H1 (cell line): Measurements from ENCODE around the gene TRAF3IP1.

Experiments
- ATF2 ChIP-seq: IDR thresholded peaks from 2 replicates; pipeline ENCODE4 v1.6.1; 2012; ENCODE audit warnings: low read length, inconsistent platforms
- ATF3 ChIP-seq: IDR thresholded peaks from 2 replicates; pipeline ENCODE4 v1.6.1; 2011; ENCODE audit warnings: low read depth, mild to moderate bottlenecking, low read length; ENCODE audit not compliant: insufficient read depth
- CTCF ChIP-seq, 3 experiments: IDR thresholded peaks; 1 replicate in 2 of 3; 2 replicates in 1 of 3; pipeline versions ENCODE4 v1.5.1 to v1.6.1; 2011; ENCODE audit warnings: low read length in 3 of 3, mild to moderate bottlenecking in 3 of 3, inconsistent platforms in 2 of 3, low read depth in 1 of 3, moderate library complexity in 1 of 3; ENCODE audit not compliant: insufficient read depth in 1 of 3; ENCODE audit errors: control extremely low read depth in 1 of 3
- EP300 ChIP-seq, 2 experiments: IDR thresholded peaks; 1 replicate in 1 of 2; 2 replicates in 1 of 2; pipeline ENCODE4 v1.6.1; 2011 to 2012; ENCODE audit warnings: low read depth in 2 of 2, low read length in 2 of 2, mild to moderate bottlenecking in 2 of 2, borderline replicate concordance in 1 of 2, inconsistent platforms in 1 of 2, moderate library complexity in 1 of 2
- EZH2 ChIP-seq: fragments of 200-600 bp; sonication (generic); IDR thresholded peaks from 2 replicates; pipeline ENCODE4 v1.7.1; 2012; ENCODE audit warnings: low read depth, mild to moderate bottlenecking, moderate library complexity, low read length, inconsistent platforms; ENCODE audit not compliant: severe bottlenecking
- POLR2A ChIP-seq, 2 experiments: IDR thresholded peaks; 1 replicate in 1 of 2; 2 replicates in 1 of 2; pipeline ENCODE4 v1.6.1; 2011; ENCODE audit warnings: low read depth in 2 of 2, low read length in 2 of 2, mild to moderate bottlenecking in 2 of 2; ENCODE audit errors: control extremely low read depth in 1 of 2
- RFX5 ChIP-seq: IDR thresholded peaks from 2 replicates; pipeline ENCODE4 v1.6.1; 2011; ENCODE audit warnings: low read depth, low read length, improper control_type of control experiment, borderline replicate concordance
- SAP30 ChIP-seq: fragments of 300-600 bp; sonication (generic); IDR thresholded peaks from 2 replicates; pipeline ENCODE4 v1.7.1; 2012; ENCODE audit warnings: low read length, moderate library complexity, mild to moderate bottlenecking, inconsistent platforms; ENCODE audit not compliant: insufficient read depth, insufficient replicate concordance
- TAF1 ChIP-seq: IDR thresholded peaks from 2 replicates; pipeline ENCODE4 v1.6.1; 2011; ENCODE audit warnings: mild to moderate bottlenecking, low read depth, low read length
- TAF7 ChIP-seq: optimal IDR thresholded peaks from 2 replicates; pipeline ENCODE3; 2011; ENCODE audit warnings: low read depth, mild to moderate bottlenecking, inconsistent platforms, low read length, moderate library complexity, borderline replicate concordance
- TEAD4 ChIP-seq: IDR thresholded peaks from 2 replicates; pipeline ENCODE4 v1.6.1; 2012; ENCODE audit warnings: low read depth, low read length, inconsistent platforms, mixed read lengths
- USF2 ChIP-seq: IDR thresholded peaks from 2 replicates; pipeline ENCODE4 v1.6.1; 2011; ENCODE audit warnings: low read length, improper control_type of control experiment

- TF ChIP-seq TEAD4: no peak
- TF ChIP-seq POLR2A (IDR thresholded peaks at IDR 0.05; ENCODE audit: control extremely low read depth in 1 of 2, low read depth in 2 of 2, low read length in 2 of 2): no peak
- no peak for TF ChIP-seq EP300 (IDR thresholded peaks at IDR 0.05; ENCODE audit: borderline replicate concordance in 1 of 2, low read depth in 2 of 2, low read length in 2 of 2)
- no peak for TF ChIP-seq RFX5
- no peak for TF ChIP-seq CTCF (IDR thresholded peaks at IDR 0.05; ENCODE audit: control extremely low read depth in 1 of 3, insufficient read depth in 1 of 3, low read depth in 1 of 3, low read length in 3 of 3)
- TF ChIP-seq ATF3: no peak
- TF ChIP-seq TAF7: no peak
- no peak for TF ChIP-seq SAP30
- TF ChIP-seq TAF1: no peak
- no peak for TF ChIP-seq EZH2
- no peak for TF ChIP-seq ATF2
- TF ChIP-seq USF2: no peak
Measured at GRCh38 chr2:238431456-238431855, 111.1 kb downstream of the TRAF3IP1 start.
